K562 (cell line): ENCODE data around the gene RREB1. TPM values are rescaled to one million over a fixed set of nuclear protein-coding genes. Genes with fewer than 3 reads are reported as not detected.

Experiments used
- ARID1B ChIP-seq: fragments of 450-650 bp; IDR thresholded peaks from 2 replicates; pipeline ENCODE4 v1.6.1; 2016; ENCODE audit warnings: antibody characterized with exemption, mild to moderate bottlenecking, inconsistent platforms
- ILK ChIP-seq: fragments of 450-650 bp; IDR thresholded peaks from 2 replicates; pipeline ENCODE4 v1.6.1; 2016; ENCODE audit warnings: missing genetic modification characterization, low read depth, mild to moderate bottlenecking, missing compliant biosample characterization, moderate library complexity, borderline replicate concordance
- L3MBTL2 ChIP-seq: fragments of 450-650 bp; IDR thresholded peaks from 2 replicates; pipeline ENCODE4 v1.6.1; 2016; ENCODE audit warnings: mild to moderate bottlenecking, moderate library complexity
- LEF1 ChIP-seq: fragments of 450-650 bp; IDR thresholded peaks from 2 replicates; pipeline ENCODE4 v1.6.1; 2016; ENCODE audit warnings: mild to moderate bottlenecking
- MITF ChIP-seq: IDR thresholded peaks from 2 replicates; pipeline ENCODE4 v1.6.1; 2014; ENCODE audit warnings: antibody characterized with exemption
- MTA1 ChIP-seq: fragments of 450-650 bp; IDR thresholded peaks from 2 replicates; pipeline ENCODE4 v1.6.1; 2017; ENCODE audit warnings: borderline replicate concordance
- NCOR1 ChIP-seq: fragments of 450-650 bp; IDR thresholded peaks from 2 replicates; pipeline ENCODE4 v1.6.1; 2016; ENCODE audit warnings: mild to moderate bottlenecking, moderate library complexity
- RCOR1 ChIP-seq, 2 experiments: IDR thresholded peaks; 2 replicates each; pipeline ENCODE4 v1.6.1; 2012; ENCODE audit warnings: low read depth in 2 of 2, low read length in 2 of 2, borderline replicate concordance in 1 of 2, improper control_type of control experiment in 1 of 2
- RFX5 ChIP-seq: IDR thresholded peaks from 2 replicates; pipeline ENCODE4 v1.6.1; 2011; ENCODE audit warnings: low read depth, mild to moderate bottlenecking, improper control_type of control experiment, low read length
- TEAD4 ChIP-seq, 2 experiments: sonication (generic) in 1 of 2; formaldehyde crosslinking in 1 of 2; IDR thresholded peaks; 2 replicates each; pipeline versions ENCODE4 v1.6.1 to v1.8.0; 2012 to 2022; ENCODE audit warnings: borderline replicate concordance in 1 of 2, inconsistent platforms in 1 of 2, low read length in 1 of 2, mild to moderate bottlenecking in 1 of 2, missing genetic modification reagents in 1 of 2
- ZNF12 ChIP-seq: sonication (generic); formaldehyde crosslinking; IDR thresholded peaks from 2 replicates; pipeline ENCODE4 v1.4.0; 2020; ENCODE audit warnings: mild to moderate bottlenecking, missing genetic modification reagents
- ZNF239 ChIP-seq: fragments of 250-450 bp; sonication (Bioruptor Pico); IDR thresholded peaks from 2 replicates; pipeline ENCODE4 v1.4.0; 2020; ENCODE audit warnings: mild to moderate bottlenecking
- ZNF311 ChIP-seq: fragments of 250-450 bp; sonication (Bioruptor Pico); IDR thresholded peaks from 2 replicates; pipeline ENCODE4 v1.4.0; 2020; ENCODE audit warnings: mild to moderate bottlenecking, moderate library complexity
- polyA plus RNA-seq, 8 experiments: library from polyadenylated mRNA; depleted of rRNA in 4 of 8; stranded (reverse) in 5 of 8; unstranded in 3 of 8; fragments of >200 nt; fragmentation: Nextera tagmentation in 2 of 8; fragmentation: Illumina TruSeq in 1 of 8; extraction: Ambion mirVana in 2 of 8; extraction: Trizol in 1 of 8; gene quantifications; 2 replicates each; pipeline versions ENCODE4 v1.2.1 to v1.2.3, GENCODE V29; 2011 to 2014; ENCODE audit warnings: inconsistent platforms in 1 of 8, missing spikeins in 1 of 8
- total RNA-seq, 7 experiments: library from RNA; depleted of rRNA in 6 of 7; stranded (reverse); fragments of >200 nt in 6 of 7; fragmentation: Illumina TruSeq in 2 of 7; extraction: Trizol in 2 of 7; gene quantifications; 2 replicates each; pipeline versions ENCODE4 v1.2.1 to v1.2.3, GENCODE V29; 2011 to 2021; ENCODE audit warnings: low replicate concordance in 1 of 7
- TF ChIP-seq, protein P1 (sequence below), 2 experiments: fragments of 450-650 bp; IDR thresholded peaks; 2 replicates each; pipeline ENCODE4 v1.6.1; 2018; ENCODE audit warnings: mild to moderate bottlenecking in 2 of 2, low read depth in 1 of 2; ENCODE audit not compliant: partially characterized antibody in 2 of 2

RREB1 gene
- total and polyA plus RNA-seq, 9 of the 15 experiments (the other 6 are each of a cell fraction or from before 2014, with no cell fraction given) = 3.3 to 64.2 (median 19.3) TPM

GRCh38 chr6:7166410-7167293, 58.9 kb downstream of the RREB1 start (continued):
- TF ChIP-seq ILK (tag) = peak; percentile 38; the same call in 1 of the 2 replicates
- TF ChIP-seq ZNF311 (CRISPR knock-in tag) = peak; percentile 96
- peak; percentile 86 for TF ChIP-seq ARID1B
- peak; percentile 54 for TF ChIP-seq NCOR1
- peak; percentile 17 to 92; a peak in 2 of 4 replicates for TF ChIP-seq RCOR1 (IDR thresholded peaks at IDR 0.05; ENCODE audit: borderline replicate concordance in 1 of 2, low read depth in 2 of 2, low read length in 2 of 2)
- TF ChIP-seq LEF1 = peak; percentile 80
- peak; percentile 81; the same call in 1 of the 2 replicates for TF ChIP-seq MITF
- peak; percentile 71 for TF ChIP-seq L3MBTL2
- no peak for TF ChIP-seq ZNF12
- TF ChIP-seq, protein P1, sequence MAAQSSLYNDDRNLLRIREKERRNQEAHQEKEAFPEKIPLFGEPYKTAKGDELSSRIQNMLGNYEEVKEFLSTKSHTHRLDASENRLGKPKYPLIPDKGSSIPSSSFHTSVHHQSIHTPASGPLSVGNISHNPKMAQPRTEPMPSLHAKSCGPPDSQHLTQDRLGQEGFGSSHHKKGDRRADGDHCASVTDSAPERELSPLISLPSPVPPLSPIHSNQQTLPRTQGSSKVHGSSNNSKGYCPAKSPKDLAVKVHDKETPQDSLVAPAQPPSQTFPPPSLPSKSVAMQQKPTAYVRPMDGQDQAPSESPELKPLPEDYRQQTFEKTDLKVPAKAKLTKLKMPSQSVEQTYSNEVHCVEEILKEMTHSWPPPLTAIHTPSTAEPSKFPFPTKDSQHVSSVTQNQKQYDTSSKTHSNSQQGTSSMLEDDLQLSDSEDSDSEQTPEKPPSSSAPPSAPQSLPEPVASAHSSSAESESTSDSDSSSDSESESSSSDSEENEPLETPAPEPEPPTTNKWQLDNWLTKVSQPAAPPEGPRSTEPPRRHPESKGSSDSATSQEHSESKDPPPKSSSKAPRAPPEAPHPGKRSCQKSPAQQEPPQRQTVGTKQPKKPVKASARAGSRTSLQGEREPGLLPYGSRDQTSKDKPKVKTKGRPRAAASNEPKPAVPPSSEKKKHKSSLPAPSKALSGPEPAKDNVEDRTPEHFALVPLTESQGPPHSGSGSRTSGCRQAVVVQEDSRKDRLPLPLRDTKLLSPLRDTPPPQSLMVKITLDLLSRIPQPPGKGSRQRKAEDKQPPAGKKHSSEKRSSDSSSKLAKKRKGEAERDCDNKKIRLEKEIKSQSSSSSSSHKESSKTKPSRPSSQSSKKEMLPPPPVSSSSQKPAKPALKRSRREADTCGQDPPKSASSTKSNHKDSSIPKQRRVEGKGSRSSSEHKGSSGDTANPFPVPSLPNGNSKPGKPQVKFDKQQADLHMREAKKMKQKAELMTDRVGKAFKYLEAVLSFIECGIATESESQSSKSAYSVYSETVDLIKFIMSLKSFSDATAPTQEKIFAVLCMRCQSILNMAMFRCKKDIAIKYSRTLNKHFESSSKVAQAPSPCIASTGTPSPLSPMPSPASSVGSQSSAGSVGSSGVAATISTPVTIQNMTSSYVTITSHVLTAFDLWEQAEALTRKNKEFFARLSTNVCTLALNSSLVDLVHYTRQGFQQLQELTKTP (IDR thresholded peaks at IDR 0.05; ENCODE audit: low read depth in 1 of 2, partially characterized antibody in 2 of 2) = peak in 1 of 2 experiments; percentile 84
- 0 out of 2 replicates have a peak, but pooled peaks have one; percentile 37 for TF ChIP-seq MTA1
- TF ChIP-seq RFX5 = 0 out of 2 replicates have a peak, but pooled peaks have one; percentile 37
- TF ChIP-seq ZNF239 (CRISPR knock-in tag) = peak; percentile 84
- peak; percentile 83 for TF ChIP-seq TEAD4 (IDR thresholded peaks at IDR 0.05; ENCODE audit: low read length)
- no peak for TF ChIP-seq TEAD4 (CRISPR knock-in tag; IDR thresholded peaks at IDR 0.05; ENCODE audit: borderline replicate concordance)
